ENCODE measurements around the gene EHD4.
A peak's percentile ranks its signal among the peaks of the same experiment; 100 is the strongest.

EHD4 gene

GRCh38 chr15:42007386-42007785 lies 35.0 kb upstream of the EHD4 start:
- H3K4me3 Mint-ChIP-seq: no peak overlapping the region
- DNase-seq (no peak), ATAC-seq (replicated peaks) (no peak)
- no peaks in the 10 kb centered on the region for H3K27me3 Mint-ChIP-seq
- no peaks in the 10 kb centered on the region for H3K9me3 Mint-ChIP-seq
- H3K4me1 Mint-ChIP-seq (ENCODE audit: low read depth in 2 of 2): peaks cover 3 to 4% of the 10 kb centered on the region in 2 donors
- H3K27ac Mint-ChIP-seq: peak overlapping the region in 1 of 2 donors; percentile 41
- H3K36me3 Mint-ChIP-seq (ENCODE audit: insufficient read depth): peaks cover 7% of the 10 kb centered on the region

DNA sequence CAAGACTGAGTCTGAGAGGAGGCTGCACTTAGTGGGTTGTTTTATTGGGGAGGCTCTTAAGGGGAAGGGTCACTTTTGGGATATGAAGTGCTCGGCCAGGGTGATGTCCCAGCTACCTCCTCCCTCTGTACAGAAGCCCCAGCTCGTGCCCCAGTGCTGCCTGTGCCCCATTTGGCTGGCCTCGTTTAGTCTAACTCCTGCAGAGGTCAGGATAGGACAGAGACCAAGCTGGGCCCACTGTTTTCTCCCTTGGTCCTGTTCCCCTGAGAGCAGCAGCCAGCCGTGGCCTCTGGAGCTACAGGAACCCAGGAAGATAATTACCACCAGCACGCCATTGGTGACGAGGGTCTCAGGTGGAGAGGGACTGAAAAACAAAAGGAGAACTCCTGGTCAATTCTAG lies 30.0 kb upstream of the EHD4 start:
- Mint-ChIP-seq H3K4me3 (no peak overlapping the region), H3K36me3 (ENCODE audit: insufficient read depth) (peaks cover 6% of the 10 kb centered on the region), H3K27me3 (peaks cover 26 to 32% of the 10 kb centered on the region in 2 donors), H3K27ac (peak overlapping the region in 1 of 2 donors; percentile 6), H3K9me3 (no peaks in the 10 kb centered on the region), H3K4me1 (ENCODE audit: low read depth in 2 of 2) (no peaks in the 10 kb centered on the region)
- ATAC-seq (replicated peaks): no peak
- DNase-seq: no peak

GRCh38 chr15:42001236-42001635 lies 28.9 kb upstream of the EHD4 start:
- Mint-ChIP-seq H3K36me3 (ENCODE audit: insufficient read depth) (peaks cover 5% of the 10 kb centered on the region), H3K4me1 (ENCODE audit: low read depth in 2 of 2) (no peaks in the 10 kb centered on the region), H3K4me3 (no peak overlapping the region), H3K27me3 (peaks cover 27 to 32% of the 10 kb centered on the region in 2 donors), H3K9me3 (no peaks in the 10 kb centered on the region), H3K27ac (no peak overlapping the region)
- ATAC-seq (replicated peaks) (no peak), DNase-seq (no peak)

GRCh38 chr15:41999290-42000285 lies 27.2 kb upstream of the EHD4 start:
- Mint-ChIP-seq H3K4me3 (no peak overlapping the region), H3K27me3 (peaks cover 27 to 32% of the 10 kb centered on the region in 2 donors), H3K36me3 (ENCODE audit: insufficient read depth) (peaks cover 2% of the 10 kb centered on the region), H3K9me3 (no peaks in the 10 kb centered on the region), H3K4me1 (ENCODE audit: low read depth in 2 of 2) (no peaks in the 10 kb centered on the region), H3K27ac (no peak overlapping the region)
- no peak for DNase-seq
- no peak for ATAC-seq (replicated peaks)

DNA sequence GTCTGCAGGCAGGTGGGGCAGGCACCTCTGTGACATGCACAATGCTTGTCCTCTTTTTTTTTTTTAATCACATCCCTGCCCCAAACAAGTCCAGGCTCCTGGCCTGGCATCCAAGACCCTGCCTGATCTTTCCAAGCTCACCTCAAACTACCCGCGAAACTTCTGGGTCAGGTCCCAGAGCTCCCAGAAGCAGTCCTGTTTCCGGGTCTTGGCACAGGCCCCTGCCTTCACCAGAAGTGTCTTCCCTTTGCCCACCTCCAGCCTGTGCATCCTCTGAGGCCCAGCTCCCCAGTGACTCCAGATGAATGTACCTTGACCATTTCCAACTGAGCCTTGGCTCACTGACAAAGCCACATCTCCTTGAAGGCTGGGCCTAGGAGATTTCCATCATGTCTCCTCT lies 25.5 kb upstream of the EHD4 start:
- no peak overlapping the region for H3K4me3 Mint-ChIP-seq
- no peaks in the 10 kb centered on the region for H3K4me1 Mint-ChIP-seq (ENCODE audit: low read depth in 2 of 2)
- peaks cover 27 to 32% of the 10 kb centered on the region in 2 donors for H3K27me3 Mint-ChIP-seq
- no peak for ATAC-seq (replicated peaks)
- no peak for DNase-seq
- peak overlapping the region in 1 of 2 donors; percentile 38 for H3K27ac Mint-ChIP-seq
- no peaks in the 10 kb centered on the region for H3K9me3 Mint-ChIP-seq
- peaks cover 2% of the 10 kb centered on the region for H3K36me3 Mint-ChIP-seq (ENCODE audit: insufficient read depth)

- H3K4me1 Mint-ChIP-seq (ENCODE audit: low read depth in 2 of 2): no peaks in the 10 kb centered on the region
- H3K27ac Mint-ChIP-seq: no peak overlapping the region
- peaks cover 27 to 39% of the 10 kb centered on the region in 2 donors for H3K27me3 Mint-ChIP-seq
- H3K9me3 Mint-ChIP-seq: no peaks in the 10 kb centered on the region
- peaks cover 2% of the 10 kb centered on the region for H3K36me3 Mint-ChIP-seq (ENCODE audit: insufficient read depth)
- no peak overlapping the region for H3K4me3 Mint-ChIP-seq
- no peak for ATAC-seq (replicated peaks)
- DNase-seq: no peak
Observed at GRCh38 chr15:41996921-41997592, 24.7 kb upstream of the EHD4 start.

GRCh38 chr15:41996376-41996775 lies 24.0 kb upstream of the EHD4 start:
- H3K9me3 Mint-ChIP-seq: no peaks in the 10 kb centered on the region
- H3K36me3 Mint-ChIP-seq (ENCODE audit: insufficient read depth): peaks cover 2% of the 10 kb centered on the region
- no peak overlapping the region for H3K27ac Mint-ChIP-seq
- no peak for ATAC-seq (replicated peaks)
- no peaks in the 10 kb centered on the region for H3K4me1 Mint-ChIP-seq (ENCODE audit: low read depth in 2 of 2)
- no peak for DNase-seq
- H3K4me3 Mint-ChIP-seq: no peak overlapping the region
- H3K27me3 Mint-ChIP-seq: peaks cover 27 to 41% of the 10 kb centered on the region in 2 donors

DNA sequence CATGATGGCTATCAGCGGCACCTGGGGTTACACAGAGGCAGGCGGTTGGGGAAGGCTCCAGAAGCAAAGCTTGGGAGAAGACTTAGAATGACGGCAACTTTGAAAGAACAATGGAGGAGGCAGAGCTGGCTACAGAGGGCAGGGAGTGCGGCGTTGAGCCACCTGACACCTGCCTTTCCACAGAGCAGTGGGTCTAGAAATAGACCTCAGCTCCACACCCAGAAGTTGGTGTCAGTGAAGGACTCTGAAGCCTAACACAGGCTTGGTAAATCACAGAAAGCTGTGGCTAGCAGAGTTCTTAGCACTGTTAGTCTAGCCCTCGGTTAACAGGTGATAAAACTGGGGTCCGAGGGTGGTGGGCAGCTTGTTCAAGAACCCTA lies 23.1 kb upstream of the EHD4 start:
- Mint-ChIP-seq H3K27ac (no peak overlapping the region), H3K36me3 (ENCODE audit: insufficient read depth) (peaks cover 2% of the 10 kb centered on the region), H3K9me3 (no peaks in the 10 kb centered on the region), H3K4me1 (ENCODE audit: low read depth in 2 of 2) (no peaks in the 10 kb centered on the region), H3K4me3 (no peak overlapping the region), H3K27me3 (peaks cover 23 to 35% of the 10 kb centered on the region in 2 donors)
- DNase-seq (no peak), ATAC-seq (replicated peaks) (no peak)

GRCh38 chr15:41994772-41995475 lies 22.6 kb upstream of the EHD4 start:
- no peak overlapping the region for H3K27ac Mint-ChIP-seq
- H3K4me3 Mint-ChIP-seq: no peak overlapping the region
- H3K9me3 Mint-ChIP-seq: no peaks in the 10 kb centered on the region
- H3K4me1 Mint-ChIP-seq (ENCODE audit: low read depth in 2 of 2): no peaks in the 10 kb centered on the region
- ATAC-seq (replicated peaks): no peak
- DNase-seq: no peak
- peaks cover 20 to 31% of the 10 kb centered on the region in 2 donors for H3K27me3 Mint-ChIP-seq
- H3K36me3 Mint-ChIP-seq (ENCODE audit: insufficient read depth): peaks cover 2% of the 10 kb centered on the region

- peaks cover 14 to 30% of the 10 kb centered on the region in 2 donors for H3K27me3 Mint-ChIP-seq
- H3K4me3 Mint-ChIP-seq: no peak overlapping the region
- DNase-seq: no peak
- H3K36me3 Mint-ChIP-seq (ENCODE audit: insufficient read depth): no peaks in the 10 kb centered on the region
- H3K9me3 Mint-ChIP-seq: no peaks in the 10 kb centered on the region
- no peaks in the 10 kb centered on the region for H3K4me1 Mint-ChIP-seq (ENCODE audit: low read depth in 2 of 2)
- ATAC-seq (replicated peaks): no peak
- no peak overlapping the region for H3K27ac Mint-ChIP-seq
Observed at GRCh38 chr15:41994171-41994650, 21.9 kb upstream of the EHD4 start.

DNA sequence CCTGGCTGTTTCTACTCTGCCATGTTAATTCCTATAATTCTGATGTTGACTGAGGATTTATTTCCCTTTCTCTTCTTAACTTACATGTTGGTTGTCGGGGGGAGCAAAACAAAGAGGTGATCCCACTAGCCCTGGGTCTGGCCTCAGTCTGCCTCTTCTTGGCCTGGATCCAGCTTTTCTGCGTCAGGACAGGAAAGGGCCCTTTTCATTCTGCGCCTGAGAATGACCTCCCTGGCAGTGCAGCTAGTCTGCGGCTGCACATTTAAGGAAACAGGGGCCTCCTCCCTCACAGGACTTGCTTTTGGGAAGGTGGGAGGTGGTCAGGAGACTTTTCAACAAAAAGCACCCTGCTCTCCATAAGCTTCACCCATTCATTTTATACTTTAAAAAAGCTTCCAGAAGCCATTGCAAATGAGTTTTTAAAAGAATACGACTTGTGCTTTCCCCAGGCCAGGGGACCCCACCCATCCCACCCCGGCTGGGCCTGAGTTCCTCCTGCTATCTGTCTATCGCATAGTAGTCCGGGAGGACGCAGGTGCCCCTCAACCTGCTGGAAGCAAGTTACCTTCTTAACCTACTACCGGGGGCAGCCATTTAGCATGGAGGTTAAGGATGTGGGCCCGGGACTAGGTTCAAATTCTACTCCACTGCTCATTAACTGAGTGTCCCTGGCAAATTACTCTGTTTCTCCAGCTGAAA lies 21.3 kb upstream of the EHD4 start:
- DNase-seq (no peak), ATAC-seq (replicated peaks) (no peak)
- Mint-ChIP-seq H3K27ac (no peak overlapping the region), H3K9me3 (no peaks in the 10 kb centered on the region), H3K27me3 (peaks cover 15 to 32% of the 10 kb centered on the region in 2 donors), H3K4me1 (ENCODE audit: low read depth in 2 of 2) (no peaks in the 10 kb centered on the region), H3K4me3 (no peak overlapping the region), H3K36me3 (ENCODE audit: insufficient read depth) (no peaks in the 10 kb centered on the region)

DNA sequence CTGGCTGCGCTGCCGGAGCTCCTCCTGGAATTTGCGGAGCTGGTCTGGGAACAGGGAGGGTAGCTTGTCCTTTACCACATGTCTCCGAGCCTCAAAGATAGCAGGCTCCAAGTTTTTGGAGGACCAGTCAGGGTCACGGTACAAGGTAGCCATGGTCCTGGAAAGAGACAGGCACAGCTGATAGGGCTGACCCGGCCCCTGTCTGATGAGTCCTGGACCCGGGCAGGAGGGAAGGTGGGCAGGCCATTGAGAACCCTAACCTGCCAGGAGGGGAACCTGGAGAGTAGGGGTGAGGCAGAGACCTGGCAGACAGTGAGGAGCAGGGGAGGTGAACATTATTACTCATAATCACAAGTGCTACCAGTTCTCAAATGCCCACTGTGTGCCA lies 20.4 kb upstream of the EHD4 start:
- H3K4me3 Mint-ChIP-seq: no peak overlapping the region
- H3K27ac Mint-ChIP-seq: no peak overlapping the region
- ATAC-seq (replicated peaks) (no peak), DNase-seq (no peak)
- H3K9me3 Mint-ChIP-seq: no peaks in the 10 kb centered on the region
- no peaks in the 10 kb centered on the region for H3K36me3 Mint-ChIP-seq (ENCODE audit: insufficient read depth)
- H3K27me3 Mint-ChIP-seq: peaks cover 12 to 31% of the 10 kb centered on the region in 2 donors
- H3K4me1 Mint-ChIP-seq (ENCODE audit: low read depth in 2 of 2): no peaks in the 10 kb centered on the region
